Subcutaneous abdominal adipose tissue (tissue), 5 donors: ENCODE measurements around the gene MCM7.

ENCODE experiments used
- H3K27ac ChIP-seq: one replicate; pipeline ENCODE4 v1.7.0; 2013; ENCODE audit warnings: low read depth, mild to moderate bottlenecking, inconsistent platforms, low read length, moderate library complexity
- H3K27me3 ChIP-seq, 5 donors: one replicate each; pipeline ENCODE4 v1.7.0; 2013; ENCODE audit warnings: low read length in 5 of 5, inconsistent platforms in 1 of 5; ENCODE audit not compliant: control insufficient read depth in 5 of 5, insufficient read depth in 4 of 5
- H3K36me3 ChIP-seq, 5 donors: one replicate each; pipeline ENCODE4 v1.7.0; 2013; ENCODE audit warnings: low read length in 5 of 5; ENCODE audit not compliant: control insufficient read depth in 5 of 5, insufficient read depth in 5 of 5
- H3K4me1 ChIP-seq, 5 donors: one replicate each; pipeline ENCODE4 v1.7.0; 2013; ENCODE audit warnings: low read length in 5 of 5, mild to moderate bottlenecking in 3 of 5, moderate library complexity in 1 of 5; ENCODE audit not compliant: control insufficient read depth in 5 of 5, insufficient read depth in 5 of 5
- H3K4me3 ChIP-seq, 5 donors: one replicate each; pipeline ENCODE4 v1.7.0; 2013; ENCODE audit warnings: low read length in 5 of 5, low read depth in 1 of 5
- H3K9ac ChIP-seq, 5 donors: one replicate each; pipeline ENCODE4 v1.7.0; 2013; ENCODE audit warnings: low read length in 5 of 5, mild to moderate bottlenecking in 4 of 5, moderate library complexity in 3 of 5
- H3K9me3 ChIP-seq, 5 donors: one replicate each; pipeline ENCODE4 v1.7.0; 2013; ENCODE audit warnings: low read length in 5 of 5; ENCODE audit not compliant: control insufficient read depth in 5 of 5
- donor health status: healthy.
- donor health status: healthy.
- donor health status: healthy.
- donor health status: healthy.
- donor health status: healthy.

The MCM7 gene

GRCh38 chr7:100075418-100075817, 25.8 kb downstream of the MCM7 start:
- peaks cover 30 to 81% (median 78%) of the 10 kb centered on the region in 5 donors for H3K36me3 ChIP-seq
- H3K9me3 ChIP-seq, result peaks cover 22 to 27% (median 26%) of the 10 kb centered on the region in 5 donors
- peaks cover 7 to 18% (median 12%) of the 10 kb centered on the region in 5 donors for H3K4me1 ChIP-seq
- no peak overlapping the region for H3K4me3 ChIP-seq
- no peak overlapping the region for H3K9ac ChIP-seq
- no peak overlapping the region for H3K27ac ChIP-seq
- no peaks in the 10 kb centered on the region for H3K27me3 ChIP-seq

DNA sequence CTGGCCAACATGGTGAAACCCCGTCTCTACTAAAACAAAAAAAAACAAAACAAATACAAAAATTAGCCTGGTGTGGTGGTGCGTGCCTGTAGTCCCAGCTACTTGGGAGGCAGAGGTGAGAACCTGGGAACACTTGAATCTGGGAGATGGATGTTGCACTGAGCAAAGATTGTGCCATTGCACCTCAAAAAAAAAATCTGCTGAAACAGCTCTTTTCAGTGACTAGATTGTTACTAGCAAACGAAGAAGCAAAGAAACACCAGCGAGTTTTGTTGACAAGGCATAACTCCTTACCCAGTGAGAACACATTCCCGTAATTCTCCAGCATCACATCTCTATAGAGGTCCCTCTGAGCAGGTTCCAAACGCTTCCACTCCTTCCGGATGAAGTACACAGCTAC, 26.4 kb downstream of the MCM7 start:
- H3K36me3 ChIP-seq, result peaks cover 30 to 87% (median 84%) of the 10 kb centered on the region in 5 donors
- H3K4me1 ChIP-seq, result peaks cover 4 to 13% (median 7%) of the 10 kb centered on the region in 5 donors
- H3K9ac ChIP-seq, result no peak overlapping the region
- H3K27ac ChIP-seq, result no peak overlapping the region
- H3K9me3 ChIP-seq, result peaks cover 23 to 31% (median 30%) of the 10 kb centered on the region in 5 donors
- no peaks in the 10 kb centered on the region for H3K27me3 ChIP-seq
- no peak overlapping the region for H3K4me3 ChIP-seq

- no peak overlapping the region for H3K9ac ChIP-seq
- H3K4me1 ChIP-seq, result peaks cover 0 to 4% (median 0%) of the 10 kb centered on the region in 5 donors
Observed at GRCh38 chr7:100072462-100072861, 28.7 kb downstream of the MCM7 start.

GRCh38 chr7:100071018-100071723, 30.0 kb downstream of the MCM7 start:
- Histone ChIP-seq H3K36me3 (peaks cover 28 to 78% (median 71%) of the 10 kb centered on the region in 5 donors), H3K4me3 (peak overlapping the region in 4 of 5 donors; percentile 3 to 53 (median 38)), H3K9ac (no peak overlapping the region)

More at GRCh38 chr7:100072462-100072861, 28.7 kb downstream of the MCM7 start:
- H3K4me3 ChIP-seq, result peak overlapping the region in 3 of 5 donors; percentile 24 to 36 (median 29)
- H3K27ac ChIP-seq, result no peak overlapping the region
- peaks cover 30 to 90% (median 80%) of the 10 kb centered on the region in 5 donors for H3K36me3 ChIP-seq
- H3K9me3 ChIP-seq, result peaks cover 23 to 31% (median 30%) of the 10 kb centered on the region in 5 donors
- H3K27me3 ChIP-seq, result no peaks in the 10 kb centered on the region

DNA sequence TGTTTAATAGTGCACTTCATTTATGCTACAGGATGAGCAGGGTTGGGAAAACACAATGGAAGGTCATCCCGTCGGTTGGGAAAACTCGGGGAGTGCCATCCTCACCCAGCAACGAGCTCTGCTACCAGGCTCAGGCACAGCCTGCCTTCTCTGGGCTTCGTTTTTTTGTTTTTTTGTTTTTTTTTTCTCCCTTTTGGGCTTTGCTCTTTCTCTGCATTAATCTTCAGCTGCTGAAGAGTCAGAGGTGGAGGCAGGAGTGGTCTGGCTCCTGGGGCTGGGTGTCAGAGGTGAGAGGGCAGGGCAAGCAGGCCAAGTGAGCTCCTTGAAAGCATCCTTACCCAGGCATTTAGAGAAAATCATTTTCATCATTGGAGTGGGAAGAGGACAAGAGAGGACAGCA, 31.2 kb downstream of the MCM7 start:
- Histone ChIP-seq H3K36me3 (peaks cover 25 to 68% (median 60%) of the 10 kb centered on the region in 5 donors), H3K27me3 (no peaks in the 10 kb centered on the region), H3K4me1 (peaks cover 4 to 11% (median 9%) of the 10 kb centered on the region in 5 donors), H3K4me3 (no peak overlapping the region), H3K9me3 (peaks cover 23 to 31% (median 30%) of the 10 kb centered on the region in 5 donors), H3K27ac (no peak overlapping the region), H3K9ac (no peak overlapping the region)

More at GRCh38 chr7:100071018-100071723, 30.0 kb downstream of the MCM7 start:
- Histone ChIP-seq H3K27me3 (no peaks in the 10 kb centered on the region), H3K27ac (no peak overlapping the region), H3K9me3 (peaks cover 23 to 31% (median 30%) of the 10 kb centered on the region in 5 donors), H3K4me1 (peaks cover 0 to 4% (median under 1%) of the 10 kb centered on the region in 5 donors)

DNA sequence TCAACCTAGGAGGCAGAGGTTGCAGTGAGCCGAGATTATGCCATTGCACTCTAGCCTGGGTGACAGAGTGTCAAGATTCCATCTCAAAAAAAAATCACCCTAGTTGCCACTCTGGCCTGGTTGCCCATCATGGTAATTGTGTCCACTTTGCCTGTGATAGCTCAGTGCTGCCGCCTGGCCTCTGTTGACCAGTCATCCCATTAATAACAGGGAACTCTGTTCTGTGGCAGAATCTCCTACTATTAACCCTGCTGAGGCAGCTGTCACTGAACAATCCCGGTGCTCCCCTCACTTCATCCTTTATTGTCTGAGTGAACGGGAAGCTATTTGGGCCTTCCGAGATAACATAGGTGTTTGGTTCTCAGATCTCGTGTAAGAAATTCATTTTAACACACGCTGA, 34.2 kb downstream of the MCM7 start:
- H3K27ac ChIP-seq, result no peak overlapping the region

DNA sequence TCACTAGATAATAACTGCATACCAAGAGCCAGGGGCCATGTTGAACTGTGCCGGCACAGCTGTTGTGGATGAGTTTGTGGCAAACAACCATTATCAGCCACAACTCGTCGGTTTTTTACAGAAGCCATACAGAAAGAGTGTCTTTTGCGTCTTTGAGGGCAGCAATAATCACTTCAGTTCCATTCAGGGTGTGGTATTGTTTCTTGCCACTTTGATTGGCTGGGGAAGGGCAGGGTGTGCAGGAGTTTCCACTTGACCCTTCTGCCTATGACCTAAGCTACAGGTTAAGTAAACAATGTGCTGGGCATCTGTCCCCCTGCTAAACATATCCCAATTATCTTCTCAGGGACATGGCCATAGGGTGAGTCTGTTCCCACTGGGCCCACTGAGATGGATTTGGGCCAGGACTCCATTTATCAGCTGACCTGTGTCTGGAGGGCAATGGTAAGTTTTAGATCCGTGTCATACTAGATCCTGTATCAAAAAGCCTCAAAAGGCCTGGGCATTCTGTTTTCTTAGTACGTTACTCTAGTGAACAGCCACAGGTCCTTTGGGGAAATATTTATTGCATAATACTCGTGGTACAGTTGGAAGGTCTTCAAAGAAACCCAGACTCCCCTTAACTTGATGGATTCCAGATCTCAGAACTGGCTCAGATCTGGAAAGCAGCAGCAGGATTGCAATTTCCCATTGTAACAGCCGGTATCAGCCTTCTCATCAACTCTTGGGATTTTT, 35.6 kb downstream of the MCM7 start:
- H3K4me3 ChIP-seq, result no peak overlapping the region
- H3K9me3 ChIP-seq, result peaks cover 3 to 8% (median 6%) of the 10 kb centered on the region in 5 donors
- H3K9ac ChIP-seq, result no peak overlapping the region
- no peaks in the 10 kb centered on the region for H3K27me3 ChIP-seq
- peaks cover 7 to 61% (median 43%) of the 10 kb centered on the region in 5 donors for H3K36me3 ChIP-seq
- peak overlapping the region; percentile 15 for H3K27ac ChIP-seq
- H3K4me1 ChIP-seq, result peaks cover 0 to 11% (median 9%) of the 10 kb centered on the region in 5 donors

More for the DNA sequence above, 34.2 kb downstream of the MCM7 start:
- Histone ChIP-seq H3K4me3 (no peak overlapping the region), H3K9ac (no peak overlapping the region), H3K9me3 (peaks cover 16 to 21% (median 19%) of the 10 kb centered on the region in 5 donors), H3K4me1 (peaks cover 4 to 11% (median 9%) of the 10 kb centered on the region in 5 donors), H3K36me3 (peaks cover 20 to 61% (median 47%) of the 10 kb centered on the region in 5 donors), H3K27me3 (no peaks in the 10 kb centered on the region)

DNA sequence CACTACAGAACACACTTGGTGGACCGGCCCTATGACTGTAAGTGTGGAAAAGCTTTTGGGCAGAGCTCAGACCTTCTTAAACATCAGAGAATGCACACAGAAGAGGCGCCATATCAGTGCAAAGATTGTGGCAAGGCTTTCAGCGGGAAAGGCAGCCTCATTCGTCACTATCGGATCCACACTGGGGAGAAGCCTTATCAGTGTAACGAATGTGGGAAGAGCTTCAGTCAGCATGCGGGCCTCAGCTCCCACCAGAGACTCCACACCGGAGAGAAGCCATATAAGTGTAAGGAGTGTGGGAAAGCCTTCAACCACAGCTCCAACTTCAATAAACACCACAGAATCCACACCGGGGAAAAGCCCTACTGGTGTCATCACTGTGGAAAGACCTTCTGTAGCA, 37.0 kb downstream of the MCM7 start:
- Histone ChIP-seq H3K9ac (no peak overlapping the region), H3K4me1 (peaks cover 0 to 11% (median 9%) of the 10 kb centered on the region in 5 donors), H3K27ac (no peak overlapping the region), H3K4me3 (no peak overlapping the region), H3K27me3 (no peaks in the 10 kb centered on the region), H3K36me3 (peaks cover 5 to 58% (median 38%) of the 10 kb centered on the region in 5 donors), H3K9me3 (no peaks in the 10 kb centered on the region)

GRCh38 chr7:100063376-100063775, 37.8 kb downstream of the MCM7 start:
- H3K9ac ChIP-seq, result no peak overlapping the region
- H3K4me3 ChIP-seq, result no peak overlapping the region
- no peak overlapping the region for H3K27ac ChIP-seq
- no peaks in the 10 kb centered on the region for H3K9me3 ChIP-seq
- peaks cover 0 to 11% (median 9%) of the 10 kb centered on the region in 5 donors for H3K4me1 ChIP-seq
- H3K27me3 ChIP-seq, result no peaks in the 10 kb centered on the region
- H3K36me3 ChIP-seq, result peaks cover 5 to 62% (median 44%) of the 10 kb centered on the region in 5 donors
